ENCODE data around the gene CDC42BPB.
"Not testable (repeated sequence)": the region's sequence is repeated elsewhere in the genome, so short reads cannot be mapped to it uniquely, and the experiment has no call there.

CDC42BPB gene

GRCh38 chr14:102898776-102899515 is 158.4 kb downstream of the CDC42BPB start:
- Histone ChIP-seq H2AFZ (no peak overlapping the region), H3K27me3 (ENCODE audit: control insufficient read depth, insufficient read depth, low read length) (no peaks in the 10 kb centered on the region), H3K4me3 (ENCODE audit: low read depth, low read length) (no peak overlapping the region), H3K36me3 (ENCODE audit: control insufficient read depth, insufficient read depth, low read length) (no peaks in the 10 kb centered on the region), H3K4me2 (ENCODE audit: low read length) (no peak overlapping the region), H3K4me1 (no peaks in the 10 kb centered on the region), H3K9ac (no peak overlapping the region), H3K79me2 (no peaks in the 10 kb centered on the region), H3K27ac (no peak overlapping the region), H3K9me3 (ENCODE audit: control insufficient read depth, low read length) (no peaks in the 10 kb centered on the region)
- TF ChIP-seq, protein P1, sequence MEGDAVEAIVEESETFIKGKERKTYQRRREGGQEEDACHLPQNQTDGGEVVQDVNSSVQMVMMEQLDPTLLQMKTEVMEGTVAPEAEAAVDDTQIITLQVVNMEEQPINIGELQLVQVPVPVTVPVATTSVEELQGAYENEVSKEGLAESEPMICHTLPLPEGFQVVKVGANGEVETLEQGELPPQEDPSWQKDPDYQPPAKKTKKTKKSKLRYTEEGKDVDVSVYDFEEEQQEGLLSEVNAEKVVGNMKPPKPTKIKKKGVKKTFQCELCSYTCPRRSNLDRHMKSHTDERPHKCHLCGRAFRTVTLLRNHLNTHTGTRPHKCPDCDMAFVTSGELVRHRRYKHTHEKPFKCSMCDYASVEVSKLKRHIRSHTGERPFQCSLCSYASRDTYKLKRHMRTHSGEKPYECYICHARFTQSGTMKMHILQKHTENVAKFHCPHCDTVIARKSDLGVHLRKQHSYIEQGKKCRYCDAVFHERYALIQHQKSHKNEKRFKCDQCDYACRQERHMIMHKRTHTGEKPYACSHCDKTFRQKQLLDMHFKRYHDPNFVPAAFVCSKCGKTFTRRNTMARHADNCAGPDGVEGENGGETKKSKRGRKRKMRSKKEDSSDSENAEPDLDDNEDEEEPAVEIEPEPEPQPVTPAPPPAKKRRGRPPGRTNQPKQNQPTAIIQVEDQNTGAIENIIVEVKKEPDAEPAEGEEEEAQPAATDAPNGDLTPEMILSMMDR (IDR thresholded peaks at IDR 0.05) = no peak

GRCh38 chr14:102898298-102898697 is 159.1 kb downstream of the CDC42BPB start:
- Histone ChIP-seq H3K79me2 (no peaks in the 10 kb centered on the region), H3K36me3 (ENCODE audit: control insufficient read depth, insufficient read depth, low read length) (no peaks in the 10 kb centered on the region)

GRCh38 chr14:102897299-102898027 is 159.9 kb downstream of the CDC42BPB start:
- Histone ChIP-seq H3K4me3 (ENCODE audit: low read depth, low read length) (no peak overlapping the region), H3K27me3 (ENCODE audit: control insufficient read depth, insufficient read depth, low read length) (no peaks in the 10 kb centered on the region), H3K4me2 (ENCODE audit: low read length) (no peak overlapping the region), H3K4me1 (no peaks in the 10 kb centered on the region), H3K27ac (no peak overlapping the region), H3K9ac (no peak overlapping the region), H3K36me3 (ENCODE audit: control insufficient read depth, insufficient read depth, low read length) (no peaks in the 10 kb centered on the region), H3K9me3 (ENCODE audit: control insufficient read depth, low read length) (no peaks in the 10 kb centered on the region), H2AFZ (no peak overlapping the region), H3K79me2 (no peaks in the 10 kb centered on the region)
- TF ChIP-seq, protein P1 (IDR thresholded peaks at IDR 0.05) = no peak

More at GRCh38 chr14:102898298-102898697, 159.1 kb downstream of the CDC42BPB start:
- Histone ChIP-seq H3K27me3 (ENCODE audit: control insufficient read depth, insufficient read depth, low read length) (no peaks in the 10 kb centered on the region), H2AFZ (no peak overlapping the region), H3K4me1 (no peaks in the 10 kb centered on the region), H3K9ac (no peak overlapping the region), H3K27ac (no peak overlapping the region), H3K4me2 (ENCODE audit: low read length) (no peak overlapping the region), H3K4me3 (ENCODE audit: low read depth, low read length) (no peak overlapping the region), H3K9me3 (ENCODE audit: control insufficient read depth, low read length) (no peaks in the 10 kb centered on the region)
- TF ChIP-seq, protein P1 (IDR thresholded peaks at IDR 0.05) = no peak

DNA sequence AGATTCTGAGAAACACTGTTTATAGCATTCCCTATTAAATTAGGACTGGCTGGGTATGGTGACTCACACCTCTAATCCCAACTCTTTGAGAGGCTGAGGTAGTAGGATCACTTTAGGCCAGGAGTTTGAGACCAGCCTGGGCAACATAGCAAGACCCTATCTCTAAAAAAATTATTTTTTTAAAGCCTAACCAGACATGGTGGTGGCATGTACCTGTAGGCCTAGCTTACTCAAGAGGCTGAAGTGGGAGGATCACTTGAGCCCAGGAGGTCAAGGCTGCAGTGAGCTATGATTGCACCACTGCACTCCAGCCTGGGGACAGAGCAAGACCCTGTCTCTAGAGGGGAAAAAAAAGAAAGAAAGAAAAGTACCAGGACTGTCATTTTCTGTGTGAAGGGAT is 160.6 kb downstream of the CDC42BPB start:
- not testable (repeated sequence) for H3K4me3 ChIP-seq (ENCODE audit: low read depth, low read length); H3K27ac ChIP-seq; H3K9ac ChIP-seq; H3K4me2 ChIP-seq (ENCODE audit: low read length); H3K27me3 ChIP-seq (ENCODE audit: control insufficient read depth, insufficient read depth, low read length); H3K36me3 ChIP-seq (ENCODE audit: control insufficient read depth, insufficient read depth, low read length); H3K79me2 ChIP-seq; H2AFZ ChIP-seq; H3K9me3 ChIP-seq (ENCODE audit: control insufficient read depth, low read length); H3K4me1 ChIP-seq

DNA sequence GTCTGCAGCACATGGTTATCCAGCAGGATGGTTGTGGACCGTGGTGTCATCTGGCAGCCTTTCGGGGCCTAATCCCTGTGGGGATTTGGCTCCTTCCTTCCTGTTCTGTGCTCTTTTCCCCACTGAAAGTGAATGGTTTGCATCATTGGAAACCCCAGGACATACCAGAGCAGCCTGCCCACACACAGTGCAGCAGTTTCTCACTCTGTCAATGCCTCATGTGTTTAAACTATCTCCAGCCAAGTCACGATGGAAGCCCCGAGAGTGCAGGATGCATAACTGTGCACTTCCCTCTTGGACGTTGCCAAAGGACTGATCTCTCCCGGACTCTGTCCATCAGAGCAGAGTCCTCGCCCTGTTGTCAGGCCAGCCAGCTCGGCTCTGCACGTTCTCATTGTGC is 163.9 kb downstream of the CDC42BPB start:
- no peak overlapping the region for H3K4me2 ChIP-seq (ENCODE audit: low read length)
- H3K4me3 ChIP-seq (ENCODE audit: low read depth, low read length) = no peak overlapping the region
- no peaks in the 10 kb centered on the region for H3K27me3 ChIP-seq (ENCODE audit: control insufficient read depth, insufficient read depth, low read length)
- TF ChIP-seq, protein P1 (IDR thresholded peaks at IDR 0.05) = no peak
- no peak overlapping the region for H2AFZ ChIP-seq
- H3K79me2 ChIP-seq = no peaks in the 10 kb centered on the region
- no peaks in the 10 kb centered on the region for H3K4me1 ChIP-seq
- H3K9me3 ChIP-seq (ENCODE audit: control insufficient read depth, low read length) = no peaks in the 10 kb centered on the region
- H3K9ac ChIP-seq = no peak overlapping the region
- H3K36me3 ChIP-seq (ENCODE audit: control insufficient read depth, insufficient read depth, low read length) = no peaks in the 10 kb centered on the region
- H3K27ac ChIP-seq = no peak overlapping the region

Data from parathyroid adenoma (tissue), 2 donors.